Stimulated activated CD8-positive, alpha-beta memory T cell treated with anti-CD3 and anti-CD28 coated beads, Interleukin-7, amount 100 ng/mL, for 24 hours (primary cell): Measurements from ENCODE around the gene SPAG9.

Source experiments
- DNase-seq: peaks from one replicate; pipeline ENCODE4 v3.0.0-alpha.2; 2020; ENCODE audit warnings: low read depth

SPAG9 gene, protein sequence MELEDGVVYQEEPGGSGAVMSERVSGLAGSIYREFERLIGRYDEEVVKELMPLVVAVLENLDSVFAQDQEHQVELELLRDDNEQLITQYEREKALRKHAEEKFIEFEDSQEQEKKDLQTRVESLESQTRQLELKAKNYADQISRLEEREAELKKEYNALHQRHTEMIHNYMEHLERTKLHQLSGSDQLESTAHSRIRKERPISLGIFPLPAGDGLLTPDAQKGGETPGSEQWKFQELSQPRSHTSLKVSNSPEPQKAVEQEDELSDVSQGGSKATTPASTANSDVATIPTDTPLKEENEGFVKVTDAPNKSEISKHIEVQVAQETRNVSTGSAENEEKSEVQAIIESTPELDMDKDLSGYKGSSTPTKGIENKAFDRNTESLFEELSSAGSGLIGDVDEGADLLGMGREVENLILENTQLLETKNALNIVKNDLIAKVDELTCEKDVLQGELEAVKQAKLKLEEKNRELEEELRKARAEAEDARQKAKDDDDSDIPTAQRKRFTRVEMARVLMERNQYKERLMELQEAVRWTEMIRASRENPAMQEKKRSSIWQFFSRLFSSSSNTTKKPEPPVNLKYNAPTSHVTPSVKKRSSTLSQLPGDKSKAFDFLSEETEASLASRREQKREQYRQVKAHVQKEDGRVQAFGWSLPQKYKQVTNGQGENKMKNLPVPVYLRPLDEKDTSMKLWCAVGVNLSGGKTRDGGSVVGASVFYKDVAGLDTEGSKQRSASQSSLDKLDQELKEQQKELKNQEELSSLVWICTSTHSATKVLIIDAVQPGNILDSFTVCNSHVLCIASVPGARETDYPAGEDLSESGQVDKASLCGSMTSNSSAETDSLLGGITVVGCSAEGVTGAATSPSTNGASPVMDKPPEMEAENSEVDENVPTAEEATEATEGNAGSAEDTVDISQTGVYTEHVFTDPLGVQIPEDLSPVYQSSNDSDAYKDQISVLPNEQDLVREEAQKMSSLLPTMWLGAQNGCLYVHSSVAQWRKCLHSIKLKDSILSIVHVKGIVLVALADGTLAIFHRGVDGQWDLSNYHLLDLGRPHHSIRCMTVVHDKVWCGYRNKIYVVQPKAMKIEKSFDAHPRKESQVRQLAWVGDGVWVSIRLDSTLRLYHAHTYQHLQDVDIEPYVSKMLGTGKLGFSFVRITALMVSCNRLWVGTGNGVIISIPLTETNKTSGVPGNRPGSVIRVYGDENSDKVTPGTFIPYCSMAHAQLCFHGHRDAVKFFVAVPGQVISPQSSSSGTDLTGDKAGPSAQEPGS (N-terminal part only)

DNA sequence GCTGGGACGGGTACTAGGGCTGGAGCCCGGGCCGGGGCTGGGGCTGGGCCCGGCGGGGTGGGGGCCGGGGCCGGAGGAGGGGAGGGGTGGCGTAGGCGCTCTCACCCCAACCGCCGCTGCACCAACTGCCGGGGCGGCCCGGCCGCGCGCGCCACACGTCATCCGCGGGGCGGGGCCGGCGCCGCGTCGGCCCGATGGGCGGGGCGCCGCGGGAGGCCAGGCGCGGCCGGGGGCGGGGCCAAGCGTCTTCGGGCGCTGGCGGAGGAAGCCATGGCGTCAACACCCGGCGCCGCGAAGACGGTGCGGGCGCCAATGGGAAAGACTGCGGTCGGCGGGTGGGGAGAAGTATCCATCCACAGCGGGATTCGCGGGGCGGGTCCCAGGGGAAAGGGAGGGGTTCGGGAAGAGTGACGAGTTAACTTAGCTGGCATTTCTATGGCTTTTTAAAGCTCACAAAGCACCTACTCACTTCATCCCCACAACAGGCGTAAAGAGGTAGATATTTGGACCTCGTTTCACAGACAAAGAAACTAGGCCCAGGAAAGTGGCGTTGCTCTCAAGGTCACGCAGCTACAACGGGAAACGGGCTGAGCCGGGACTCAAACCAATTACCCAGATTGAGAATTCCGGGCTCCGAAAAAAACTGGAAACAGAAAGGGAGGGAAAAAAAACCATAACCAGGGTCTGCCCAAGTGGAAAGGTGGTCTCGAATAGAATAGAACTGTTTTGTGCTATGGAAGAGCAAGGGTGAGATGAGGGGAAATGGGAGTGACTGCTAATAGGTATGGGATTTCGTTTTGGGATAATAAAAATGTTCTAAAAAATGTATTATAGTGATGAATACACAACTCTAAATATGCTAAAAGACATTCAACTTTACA is at the start of gene SPAG9:
TSS of gene SPAG9 (minus strand) at position 130 of the 881 bp plus-strand sequence. CDS start 212 bp downstream, outside the sequence.
- DNase-seq = peak; percentile 76

DNA sequence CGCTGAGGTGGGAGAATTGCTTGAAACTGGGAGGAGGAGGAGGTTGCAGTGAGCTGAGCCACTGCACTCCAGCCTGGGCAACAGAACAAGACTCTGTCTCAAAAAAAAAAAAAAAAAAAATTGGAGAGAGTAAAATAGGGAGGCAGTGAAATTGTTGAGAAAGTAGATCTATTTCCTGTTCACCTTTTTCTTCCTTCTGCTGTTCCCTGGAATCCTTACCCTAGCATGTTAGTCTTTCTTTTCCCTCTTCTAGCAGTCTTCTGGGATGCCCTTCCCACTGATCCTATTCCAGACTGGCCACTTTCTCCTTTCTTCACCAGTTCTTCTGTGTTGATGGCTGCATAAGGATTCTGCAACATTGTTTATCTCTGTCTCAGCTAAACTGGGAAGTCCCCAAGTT is 48.7 kb upstream of the SPAG9 start:
- DNase-seq = no peak

DNA sequence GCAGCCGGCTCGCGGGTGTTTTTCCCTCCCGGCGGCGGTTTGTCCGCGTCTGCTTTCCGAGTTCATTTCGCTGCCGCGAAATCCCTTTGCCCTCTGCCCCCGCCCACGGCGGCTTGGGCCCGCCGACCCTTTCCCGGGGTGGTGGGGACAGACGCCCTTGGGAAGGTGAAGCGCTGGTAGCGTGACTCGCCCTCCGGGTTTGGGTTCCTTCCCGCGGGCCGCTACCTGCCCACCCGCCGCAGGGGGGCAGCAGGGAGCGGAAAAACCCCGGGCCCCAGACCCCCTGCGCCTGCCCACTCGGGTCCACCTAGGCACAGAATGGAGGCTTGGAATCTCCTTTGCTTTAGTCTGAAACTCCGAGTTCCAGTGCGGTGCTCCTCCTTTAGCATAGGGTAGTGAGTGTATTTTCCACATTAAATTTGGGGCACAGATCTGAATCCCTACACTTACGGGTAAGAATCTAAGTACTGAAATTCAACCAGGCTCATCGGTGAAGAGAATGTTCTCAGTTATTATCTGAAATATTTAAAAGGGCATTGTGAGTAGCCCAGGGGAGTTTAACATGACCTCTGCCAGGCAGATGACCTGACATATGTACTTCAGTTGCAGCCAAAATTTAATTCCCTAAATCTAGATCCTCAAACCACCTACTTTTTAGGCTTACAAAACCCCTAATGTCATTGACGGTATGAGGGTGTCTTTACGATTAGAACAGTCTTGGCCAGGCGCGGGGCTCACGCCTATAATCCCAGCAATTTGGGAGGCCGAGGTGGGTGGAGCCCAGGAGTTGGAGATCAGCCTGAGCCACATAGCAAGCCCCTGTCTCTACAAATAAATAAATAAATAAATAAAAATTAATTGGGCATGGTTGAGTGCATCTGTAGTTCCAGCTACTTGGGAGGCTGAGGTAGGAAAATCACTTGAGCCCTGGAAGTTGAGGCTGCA is 46.6 kb upstream of the SPAG9 start:
- DNase-seq = peak; percentile 62

DNA sequence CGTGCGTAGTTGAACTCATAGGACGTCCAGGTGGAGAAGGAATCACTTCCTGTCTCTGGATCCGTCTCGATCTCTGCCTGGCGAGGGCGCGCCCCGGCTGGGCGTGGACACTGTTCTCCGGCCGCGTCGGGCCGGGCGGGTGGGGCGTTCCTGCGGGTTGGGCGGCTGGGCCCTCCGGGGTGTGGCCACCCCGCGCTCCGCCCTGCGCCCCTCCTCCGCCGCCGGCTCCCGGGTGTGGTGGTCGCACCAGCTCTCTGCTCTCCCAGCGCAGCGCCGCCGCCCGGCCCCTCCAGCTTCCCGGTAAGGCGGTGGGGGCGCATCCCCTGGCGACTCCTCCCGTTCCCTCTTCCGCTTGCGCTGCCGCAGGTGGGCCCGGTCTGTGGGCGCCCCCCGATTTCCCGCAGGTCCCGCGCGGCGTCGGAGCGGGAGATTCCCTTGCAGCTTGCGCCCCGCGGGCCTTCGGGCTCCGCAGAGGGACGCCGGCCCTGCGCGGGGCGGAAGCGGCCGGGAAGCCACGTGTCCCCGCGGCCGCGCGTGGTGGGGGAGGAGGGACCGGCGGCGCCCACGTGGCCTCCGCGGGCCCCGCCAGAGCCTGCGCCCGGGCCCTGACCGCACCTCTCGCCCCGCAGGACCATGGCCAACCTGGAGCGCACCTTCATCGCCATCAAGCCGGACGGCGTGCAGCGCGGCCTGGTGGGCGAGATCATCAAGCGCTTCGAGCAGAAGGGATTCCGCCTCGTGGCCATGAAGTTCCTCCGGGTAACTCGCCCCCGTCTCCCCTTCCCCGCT is 45.7 kb upstream of the SPAG9 start, which contains the start of gene NME2:
TSS of gene NME2 (plus strand) at position 214 of the 789 bp plus-strand sequence. CDS start at position 634, 420 bp downstream.
- DNase-seq = peak; percentile 53

DNA sequence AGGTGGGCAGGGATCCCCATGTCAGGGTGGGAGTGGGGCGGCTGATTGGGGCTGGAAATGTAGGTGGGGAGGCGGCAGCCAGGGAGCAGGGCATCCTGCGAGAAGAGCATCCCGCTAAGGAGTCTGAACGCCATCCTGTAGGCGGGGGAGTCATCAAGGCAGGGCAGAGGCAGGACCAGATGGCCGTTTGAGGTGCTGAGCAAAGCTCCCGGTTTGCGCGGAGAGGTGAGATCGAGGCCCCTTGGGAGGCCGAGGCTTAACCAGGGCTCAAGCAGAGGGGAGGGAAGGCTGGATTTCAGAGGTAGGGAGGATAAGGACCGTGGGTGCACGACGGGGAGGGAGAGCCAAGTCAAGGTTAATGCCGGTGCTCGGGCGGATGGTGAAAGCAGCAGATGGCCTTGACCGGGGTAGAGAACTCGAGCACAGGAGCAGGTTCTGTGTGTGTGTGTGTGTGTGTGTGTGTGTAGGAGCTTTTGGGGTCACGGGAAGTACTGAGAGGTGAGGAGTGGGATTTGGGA is 45.1 kb upstream of the SPAG9 start:
- DNase-seq = no peak

DNA sequence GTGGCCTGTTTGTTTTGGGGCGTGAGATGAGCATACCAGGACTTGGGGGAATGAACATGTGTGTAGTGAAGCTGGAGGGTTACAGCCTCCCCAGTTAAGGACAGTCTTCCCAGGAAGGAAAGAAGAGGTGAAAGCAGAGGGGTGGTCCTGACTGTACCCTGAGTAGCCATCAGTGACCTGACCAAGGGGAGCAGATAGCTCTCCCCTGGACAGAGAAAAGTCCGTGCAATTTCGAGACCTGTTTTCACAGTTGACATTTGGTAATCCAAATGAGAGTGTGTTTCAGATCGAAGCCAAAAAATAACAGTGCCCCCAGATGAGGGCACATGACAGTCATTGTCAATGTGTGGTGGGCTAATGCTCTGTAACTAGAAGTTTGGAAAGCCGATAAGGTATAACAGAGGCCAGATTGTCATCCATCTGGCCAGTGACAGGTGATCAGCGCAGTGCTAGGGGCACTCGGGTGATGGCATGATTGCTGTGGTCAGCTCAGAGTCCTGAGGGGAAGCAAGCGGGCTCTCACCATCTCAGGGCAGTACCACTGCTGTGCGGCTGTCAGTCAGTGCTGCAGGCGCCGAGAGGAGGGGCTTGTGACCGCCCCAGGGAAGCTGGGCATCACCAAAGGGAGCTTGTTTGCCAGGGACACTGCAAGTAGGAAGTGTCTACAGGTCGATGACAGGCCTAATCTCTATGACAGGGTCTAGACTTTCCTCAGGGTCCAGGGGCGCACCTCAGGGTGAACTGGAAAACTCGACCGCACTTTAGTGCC is 44.4 kb upstream of the SPAG9 start:
- no peak for DNase-seq

DNA sequence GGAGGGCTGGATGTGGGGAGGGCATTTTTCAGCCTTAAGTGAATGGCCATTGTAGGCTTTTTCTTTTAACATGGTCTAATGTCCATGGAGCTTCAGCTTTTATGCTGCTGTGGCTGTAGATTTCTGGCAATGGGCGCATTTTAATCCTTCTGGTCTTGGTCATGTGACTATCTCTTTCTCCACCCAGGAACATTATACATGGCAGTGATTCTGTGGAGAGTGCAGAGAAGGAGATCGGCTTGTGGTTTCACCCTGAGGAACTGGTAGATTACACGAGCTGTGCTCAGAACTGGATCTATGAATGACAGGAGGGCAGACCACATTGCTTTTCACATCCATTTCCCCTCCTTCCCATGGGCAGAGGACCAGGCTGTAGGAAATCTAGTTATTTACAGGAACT is 40.9 kb upstream of the SPAG9 start:
- DNase-seq = no peak

DNA sequence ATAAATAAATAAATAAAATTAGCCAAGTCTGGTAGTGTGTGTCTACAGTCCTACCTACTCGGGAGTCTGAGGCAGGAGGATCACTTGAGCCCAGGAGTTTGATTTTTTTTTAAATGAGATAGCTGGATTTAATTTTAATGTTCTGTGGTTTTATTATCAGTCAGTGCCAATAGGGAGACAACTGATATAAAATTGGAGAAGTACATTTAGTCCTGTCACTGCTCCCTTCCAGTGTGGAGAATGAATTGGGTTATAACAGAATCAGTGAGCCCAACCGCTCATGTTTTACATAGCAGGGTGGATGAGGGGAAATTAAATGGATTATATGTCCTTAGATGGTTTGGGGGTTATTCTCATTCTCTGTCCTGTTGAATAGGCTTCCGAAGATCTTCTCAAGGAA is 38.9 kb upstream of the SPAG9 start:
- DNase-seq = no peak

DNA sequence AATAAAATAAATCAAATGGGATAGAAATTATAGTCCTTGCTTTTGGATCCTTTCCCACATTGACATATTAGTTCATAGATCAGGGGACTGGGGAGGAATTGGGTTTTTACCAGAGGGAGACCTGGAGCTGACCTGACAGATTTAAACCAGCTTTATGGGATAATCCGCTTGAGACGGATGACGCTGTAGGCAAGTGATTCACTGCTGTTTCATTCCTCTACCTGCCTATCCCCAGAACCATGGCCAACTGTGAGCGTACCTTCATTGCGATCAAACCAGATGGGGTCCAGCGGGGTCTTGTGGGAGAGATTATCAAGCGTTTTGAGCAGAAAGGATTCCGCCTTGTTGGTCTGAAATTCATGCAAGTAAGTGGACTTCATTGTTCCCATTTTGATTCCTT is 34.7 kb upstream of the SPAG9 start:
- no peak for DNase-seq

DNA sequence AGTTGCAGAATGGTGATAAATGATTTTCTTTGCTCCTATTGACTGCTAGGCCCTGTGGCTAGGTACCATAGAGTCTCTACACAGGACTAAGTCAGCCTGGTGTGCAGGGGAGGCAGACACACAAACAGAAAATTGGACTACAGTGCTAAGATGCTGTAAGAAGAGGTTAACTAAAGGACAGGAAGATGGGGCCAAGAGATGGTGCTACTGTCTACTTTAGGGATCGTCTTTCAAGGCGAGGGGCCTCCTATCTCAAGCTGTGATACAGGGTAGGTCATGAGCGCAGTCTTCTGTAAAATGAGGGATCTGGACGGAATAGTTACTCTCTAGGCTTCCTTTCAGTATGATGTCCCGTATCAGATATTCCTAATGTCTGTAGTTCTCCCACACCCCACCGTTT is 33.5 kb upstream of the SPAG9 start:
- DNase-seq = no peak

DNA sequence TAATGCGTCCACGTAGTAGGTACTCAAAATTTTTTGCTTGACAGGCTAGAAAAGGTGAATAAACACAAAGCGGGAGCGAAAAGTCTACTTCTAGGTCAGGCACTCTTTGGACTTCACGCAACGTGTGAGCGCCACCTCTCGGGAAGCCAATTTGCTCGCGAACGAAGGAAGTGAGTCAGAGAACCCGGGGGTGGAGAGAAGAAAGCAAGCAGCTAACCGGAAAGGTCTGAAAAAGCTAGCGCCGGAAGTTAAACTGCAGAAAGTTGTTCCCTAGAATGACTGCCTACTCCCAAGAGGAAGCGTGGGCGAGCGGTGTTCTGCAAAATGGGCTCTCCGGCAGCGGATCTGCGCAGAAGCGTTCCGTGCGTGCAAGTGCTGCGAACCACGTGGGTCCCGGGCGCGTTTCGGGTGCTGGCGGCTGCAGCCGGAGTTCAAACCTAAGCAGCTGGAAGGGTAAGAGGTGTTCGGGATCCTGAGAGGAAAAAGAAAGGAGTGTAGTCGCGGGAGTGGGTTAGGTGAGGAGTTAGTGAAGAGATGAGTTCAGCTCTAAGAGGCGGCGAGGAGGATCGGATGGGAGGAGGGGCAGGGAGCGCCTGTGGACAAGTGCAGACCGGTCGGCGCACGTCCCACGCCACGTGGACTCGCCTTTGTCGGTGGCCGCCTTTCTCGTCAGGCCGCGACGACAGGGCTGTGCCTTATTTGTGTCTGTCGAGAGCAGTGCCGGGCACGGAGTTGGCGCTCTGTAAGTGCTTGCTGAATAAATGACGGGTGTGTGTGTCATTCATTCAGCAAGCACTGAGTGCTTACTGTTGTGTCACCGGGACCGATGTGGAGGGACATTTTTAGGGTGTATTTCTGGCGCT is 32.8 kb upstream of the SPAG9 start, which contains the start of gene NME1:
TSS of gene NME1 (plus strand) at position 350 of the 863 bp plus-strand sequence. CDS start 2,096 bp downstream, outside the sequence.
- peak; percentile 94 for DNase-seq

DNA sequence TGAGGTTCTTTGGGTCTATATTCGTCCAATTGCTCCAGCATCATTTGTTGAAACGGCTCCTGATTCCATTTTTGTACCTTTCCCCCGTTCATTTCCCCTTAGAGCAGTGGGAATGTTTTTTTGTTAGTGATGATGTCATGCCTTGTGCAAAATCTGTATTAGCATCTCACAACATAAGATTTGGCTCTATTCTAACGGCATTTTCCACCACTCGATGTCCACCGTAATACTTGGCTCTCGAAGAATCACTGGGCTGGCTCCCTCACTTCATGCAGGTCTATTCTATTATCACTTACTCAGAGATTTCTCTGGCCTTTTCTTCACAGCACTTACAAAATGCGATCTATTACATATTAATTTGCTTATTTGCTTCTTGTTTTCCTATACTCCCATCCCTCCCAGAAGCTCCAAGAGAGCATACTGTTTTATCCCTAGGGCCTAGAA is 32.1 kb upstream of the SPAG9 start:
- no peak for DNase-seq

DNA sequence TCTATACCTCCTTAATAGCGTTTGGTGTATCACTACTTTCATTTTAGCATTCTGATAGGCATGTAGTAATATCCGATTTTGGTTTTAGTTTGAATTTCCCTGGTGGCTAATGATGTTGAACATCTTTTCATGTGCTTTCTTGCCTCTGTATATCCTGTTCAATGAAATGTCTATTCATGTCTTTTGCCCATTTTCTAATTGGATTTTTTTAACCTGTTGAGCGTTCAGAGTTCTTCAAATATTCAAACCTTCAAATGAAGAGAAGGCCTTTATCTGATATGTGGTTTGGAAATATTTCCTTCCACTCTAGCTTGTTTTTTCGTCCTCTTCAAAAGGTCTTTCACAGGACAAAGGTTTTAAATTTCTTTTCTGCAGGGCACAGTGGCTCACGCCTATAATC is 30.3 kb upstream of the SPAG9 start:
- DNase-seq = no peak

DNA sequence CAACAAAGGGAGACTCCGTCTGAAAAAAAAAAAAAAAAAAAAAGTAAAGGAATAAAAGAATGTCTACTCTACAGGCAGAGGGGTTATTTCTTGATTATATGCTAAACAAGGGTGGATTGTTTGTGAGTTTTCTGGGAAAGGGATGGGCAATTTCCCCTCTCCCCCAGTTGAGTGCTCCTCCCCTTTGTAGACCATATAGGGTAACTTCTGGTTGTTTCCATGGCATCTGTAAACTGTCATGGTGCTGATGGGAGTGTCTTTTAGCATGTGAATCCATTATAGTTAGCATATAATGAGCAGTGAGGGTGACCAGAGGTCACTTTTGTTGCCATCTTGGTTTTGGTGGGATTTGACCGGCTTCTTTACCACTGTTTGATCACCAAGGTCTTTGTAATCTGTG is 28.5 kb upstream of the SPAG9 start:
- DNase-seq = no peak

DNA sequence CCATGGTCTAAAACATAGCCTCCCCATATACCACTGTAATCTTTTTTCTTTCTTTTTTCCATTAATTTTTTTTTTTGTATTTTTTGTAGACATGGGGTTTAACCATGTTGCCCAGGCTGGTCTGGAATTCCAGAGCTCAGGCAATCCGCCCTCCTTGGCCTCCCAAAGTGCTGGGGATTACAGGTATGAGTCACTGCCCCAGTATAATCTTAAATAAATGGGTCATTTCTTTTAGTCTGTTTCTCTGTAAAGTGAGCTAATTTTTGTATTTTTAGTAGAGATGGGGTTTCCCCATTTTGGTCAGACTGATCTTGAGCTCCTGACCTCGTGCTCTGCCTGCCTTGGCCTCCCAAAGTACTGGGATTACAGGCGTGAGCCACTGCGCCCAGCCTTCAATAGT is 27.0 kb upstream of the SPAG9 start:
- DNase-seq = no peak

DNA sequence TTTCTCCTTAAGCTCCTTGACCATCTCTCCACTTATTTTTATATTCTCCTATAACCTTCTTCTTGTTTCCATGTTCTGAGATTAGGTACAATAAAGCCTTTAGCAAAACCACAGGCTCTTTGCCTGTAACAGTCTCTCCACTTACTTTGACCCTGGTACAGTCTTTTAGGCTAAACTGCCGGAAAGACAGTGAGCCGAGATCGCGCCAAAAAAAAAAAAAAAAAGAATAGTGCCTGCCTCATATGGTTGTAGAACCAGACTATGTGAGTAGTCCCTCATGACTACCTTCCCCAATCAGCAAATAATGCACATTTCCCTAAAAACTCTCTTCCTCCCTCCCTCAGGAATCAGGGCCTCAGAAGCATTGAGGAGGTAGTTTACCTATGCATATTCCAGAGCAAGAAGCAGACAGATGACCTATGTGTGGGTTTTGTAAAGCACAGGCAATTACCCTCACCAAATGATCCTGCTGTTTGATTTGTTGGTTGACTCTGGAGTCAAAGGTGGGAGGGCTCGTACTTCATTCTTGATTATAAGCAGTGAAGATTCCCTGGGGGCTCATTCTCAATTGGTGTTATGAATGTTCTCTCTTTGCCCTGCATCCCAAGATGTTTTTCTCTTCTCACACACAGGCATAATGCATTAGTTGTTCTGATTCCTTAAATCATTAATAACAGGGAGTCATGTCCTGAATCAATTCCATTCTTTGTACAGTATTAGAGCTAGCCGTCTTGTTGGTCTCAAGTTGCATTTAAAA is 23.8 kb upstream of the SPAG9 start:
- no peak for DNase-seq
